ENCODE results near the gene P2RX7.
A peak's percentile ranks its signal among the peaks of the same experiment; 100 is the strongest.
"Not testable (repeated sequence)": the region's sequence is repeated elsewhere in the genome, so short reads cannot be mapped to it uniquely, and the experiment has no call there.

P2RX7 gene

DNA sequence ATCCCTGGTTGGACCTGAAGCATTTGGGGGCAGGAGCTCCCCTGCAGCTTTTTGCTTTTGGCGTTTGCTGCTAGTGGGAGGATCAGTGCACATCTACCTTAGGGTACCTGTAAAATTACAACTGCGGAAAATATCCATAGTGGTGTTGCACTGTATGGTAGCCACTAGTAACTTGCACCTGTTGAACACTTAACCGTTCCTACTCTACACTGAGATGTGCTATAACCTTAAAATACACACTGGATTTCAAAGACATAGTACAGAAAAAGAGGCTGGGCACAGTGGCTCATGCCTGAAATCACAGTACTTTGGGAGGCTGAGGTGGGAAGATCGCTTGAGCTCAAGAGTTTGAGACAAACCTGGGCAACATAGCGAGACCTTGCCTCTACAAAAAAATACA, 80.2 kb downstream of the P2RX7 start:
- DNase-seq: no peak

DNA sequence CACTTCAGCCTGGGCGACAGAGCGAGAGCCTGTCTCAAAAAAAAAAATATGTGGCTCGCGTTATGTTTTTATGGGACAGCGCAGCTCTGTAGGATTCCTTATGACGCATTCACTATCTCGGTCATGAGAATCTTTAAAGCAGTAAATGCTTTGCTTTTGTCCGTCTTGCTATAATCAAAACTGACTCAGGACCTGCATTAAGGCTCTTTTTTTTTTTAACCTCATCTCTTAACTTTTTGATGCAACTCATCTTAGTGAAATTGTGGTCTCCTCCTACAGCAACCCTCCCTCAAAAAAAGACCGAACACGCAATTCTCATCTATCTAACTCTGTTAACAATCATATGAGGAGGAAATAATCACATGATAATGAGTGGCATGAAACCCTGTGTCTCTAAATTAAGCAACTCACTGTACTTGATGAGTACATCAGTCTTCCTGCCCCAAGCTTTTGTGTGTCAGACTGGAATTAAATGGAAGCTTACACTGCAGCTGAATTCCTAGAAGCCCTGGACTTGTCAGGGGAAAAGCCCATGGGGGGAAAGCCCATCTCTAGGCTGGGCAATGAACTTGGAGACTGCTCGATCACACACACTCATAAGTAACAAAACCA, 81.6 kb downstream of the P2RX7 start:
- peak; percentile 20 for DNase-seq

DNA sequence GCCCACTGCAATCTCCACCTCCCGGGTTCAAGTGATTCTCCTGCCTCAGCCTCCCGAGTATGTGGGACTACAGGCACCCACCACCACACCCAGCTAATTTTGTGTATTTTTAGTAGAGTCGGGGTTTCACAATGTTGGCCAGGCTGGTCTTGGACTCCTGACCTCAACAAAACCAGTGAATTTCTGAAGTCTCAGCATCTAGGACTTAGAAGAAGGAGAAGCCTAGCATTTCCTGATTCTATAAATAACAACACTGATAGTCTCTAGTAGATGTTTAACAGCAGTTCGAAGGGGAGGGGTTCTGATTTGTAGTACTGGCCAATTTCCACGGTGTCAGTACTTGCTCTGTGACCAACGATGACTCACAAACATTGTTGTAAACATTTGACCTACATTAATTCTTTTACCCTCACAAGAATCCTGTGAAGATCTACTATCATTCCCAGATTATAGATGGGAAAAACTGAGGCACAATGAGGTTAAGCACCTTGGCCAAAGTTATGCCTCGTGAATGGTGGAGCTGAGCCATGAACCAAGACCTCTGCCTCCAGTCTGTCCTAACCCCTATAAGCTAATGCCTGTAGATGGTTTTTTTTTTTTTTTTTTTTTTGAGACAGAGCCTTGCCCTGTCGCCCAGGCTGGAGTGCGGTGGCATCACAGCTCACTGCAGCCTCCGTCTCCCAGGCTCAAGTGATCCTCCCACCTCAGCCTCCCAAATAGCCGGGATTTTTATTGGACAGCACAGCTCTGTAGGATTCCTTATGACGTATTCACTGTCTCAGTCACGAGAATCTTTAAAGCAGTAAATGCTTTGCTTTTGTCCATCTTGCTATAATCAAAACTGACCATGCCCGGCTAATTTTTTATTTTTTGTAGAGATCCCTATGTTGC, 82.4 kb downstream of the P2RX7 start:
- peak; percentile 74 for DNase-seq

DNA sequence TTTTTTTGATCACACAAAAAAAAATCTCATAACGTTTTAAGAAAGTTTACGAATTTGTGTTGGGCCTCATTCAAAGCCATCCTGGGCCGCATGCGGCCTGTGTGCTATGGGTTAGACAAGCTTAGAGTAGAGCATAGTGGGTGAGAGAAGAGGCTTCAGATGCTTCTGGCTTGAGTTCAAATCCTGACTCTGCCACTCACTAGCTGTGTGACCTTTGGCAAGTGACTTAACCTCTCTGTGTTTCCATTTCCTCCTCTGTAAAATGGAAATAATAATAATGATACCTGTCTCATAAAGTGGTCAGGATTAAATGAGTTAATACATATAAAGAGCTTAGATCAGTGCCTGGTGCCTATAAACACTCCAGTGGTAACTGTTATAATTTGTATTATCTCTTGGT, 83.4 kb downstream of the P2RX7 start:
- no peak for DNase-seq

DNA sequence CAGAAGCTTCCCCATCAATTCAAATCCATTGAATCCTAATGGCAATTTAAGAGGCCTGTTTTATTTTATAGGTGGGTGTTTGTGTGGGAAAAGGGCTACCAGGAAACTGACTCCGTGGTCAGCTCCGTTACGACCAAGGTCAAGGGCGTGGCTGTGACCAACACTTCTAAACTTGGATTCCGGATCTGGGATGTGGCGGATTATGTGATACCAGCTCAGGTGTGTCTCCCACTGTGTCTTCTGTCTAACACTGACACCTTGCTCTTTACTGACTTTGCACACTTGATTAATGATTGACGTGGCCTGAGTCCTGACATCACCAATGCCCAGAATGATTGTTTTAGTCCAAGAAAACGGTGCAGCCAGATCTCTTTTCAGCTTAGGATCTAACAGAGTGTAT, 84.4 kb downstream of the P2RX7 start:
- DNase-seq: no peak

DNA sequence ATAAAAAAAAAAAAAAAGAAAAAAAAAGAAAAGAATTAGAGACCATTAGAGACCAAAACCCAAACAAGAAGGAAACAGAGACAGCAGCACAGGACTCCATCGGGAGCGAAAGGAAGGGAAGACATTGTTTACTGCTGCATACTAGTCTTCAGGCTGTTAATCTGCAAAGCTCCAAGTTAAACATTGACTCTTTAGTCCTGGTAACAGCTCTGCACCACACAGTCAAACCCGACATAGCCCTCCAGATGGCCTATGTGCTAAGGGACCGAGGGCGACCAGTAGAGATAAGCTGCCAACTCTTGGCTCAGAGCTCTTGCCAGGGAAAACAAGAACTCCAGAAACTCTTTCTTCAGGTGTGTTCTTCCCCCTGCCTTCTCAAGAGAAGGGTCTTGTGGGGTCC, 85.1 kb downstream of the P2RX7 start:
- DNase-seq: no peak

DNA sequence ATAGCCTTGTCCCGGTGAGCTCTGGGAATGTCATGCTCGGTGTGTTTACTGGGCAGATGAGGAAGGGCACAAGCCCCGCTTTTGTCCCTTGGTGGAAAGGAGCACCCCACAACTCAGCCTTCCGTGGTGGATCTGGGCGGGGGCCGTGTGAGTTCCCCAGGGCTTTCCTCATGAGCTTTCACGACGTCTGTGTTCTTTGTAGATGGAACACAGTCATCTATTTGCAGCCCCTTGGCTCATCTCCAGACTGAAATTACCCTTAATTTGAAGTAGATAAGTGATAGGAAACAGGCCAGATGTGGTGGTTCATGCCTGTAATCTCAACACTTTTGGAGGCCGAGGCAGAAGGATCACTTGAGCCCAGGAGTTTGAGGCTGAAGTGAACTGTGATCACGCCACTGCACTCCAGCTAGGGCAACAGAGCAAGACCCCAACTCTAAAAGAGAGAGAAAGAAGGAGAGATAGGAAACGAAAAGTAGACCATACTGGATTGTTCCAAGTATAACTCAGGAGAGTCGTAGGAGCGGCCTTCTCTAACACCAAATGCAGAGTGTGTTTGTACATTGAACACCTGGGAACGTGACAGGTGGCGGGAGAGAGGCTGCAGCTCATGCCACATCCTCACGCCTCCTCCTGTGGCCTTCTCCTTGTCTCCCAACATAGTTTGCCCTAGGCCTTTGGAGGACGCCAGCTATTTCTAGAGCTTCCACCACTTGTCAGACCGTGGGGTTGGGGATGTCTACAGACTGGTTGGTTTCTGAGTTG, 86.1 kb downstream of the P2RX7 start:
- no peak for DNase-seq

DNA sequence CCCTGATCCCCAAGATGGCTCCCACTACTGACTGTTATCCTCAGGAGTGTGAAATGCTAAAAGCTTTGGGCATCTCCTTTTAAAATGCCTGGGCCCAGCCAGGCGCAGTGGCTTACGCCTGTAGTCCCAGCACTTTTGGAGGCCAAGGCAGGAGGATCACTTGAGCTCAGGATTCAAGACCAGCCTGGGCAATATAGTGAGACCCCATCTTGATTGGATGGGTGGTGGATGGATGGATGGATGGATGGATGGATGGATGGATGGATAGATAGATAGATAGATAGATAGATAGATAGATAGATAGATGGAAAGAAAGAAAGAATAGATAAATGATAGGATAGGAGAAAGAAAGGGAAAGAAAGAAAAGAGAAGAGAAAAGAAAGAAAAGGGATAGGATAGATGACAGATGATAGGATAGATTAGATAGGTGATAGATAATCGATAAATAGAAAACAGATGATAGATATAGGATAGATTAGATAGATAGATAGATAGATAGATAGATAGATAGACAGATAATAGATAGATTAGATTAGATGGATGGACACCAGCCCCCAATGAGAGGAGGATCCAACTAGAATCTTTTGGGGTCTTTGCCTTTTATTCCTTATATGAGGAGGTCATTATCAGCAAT, 86.8 kb downstream of the P2RX7 start:
- no peak for DNase-seq

DNA sequence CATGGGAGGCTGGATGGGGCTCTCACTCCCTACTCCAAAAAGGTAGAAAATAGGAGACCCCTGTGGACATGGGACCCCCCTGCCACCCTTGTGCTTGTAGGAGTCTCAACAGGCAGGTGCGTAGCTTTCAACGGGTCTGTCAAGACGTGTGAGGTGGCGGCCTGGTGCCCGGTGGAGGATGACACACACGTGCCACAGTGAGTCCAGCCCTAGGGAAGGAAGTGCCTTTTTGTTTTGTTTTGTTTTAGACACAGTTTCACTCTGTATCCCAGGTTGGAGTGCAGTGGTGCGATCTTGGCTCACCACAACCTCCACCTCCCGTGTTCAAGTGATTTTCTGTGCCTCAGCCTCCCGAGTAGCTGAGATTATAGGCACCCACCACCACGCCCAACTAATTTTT, 90.2 kb downstream of the P2RX7 start:
- DNase-seq: no peak

DNA sequence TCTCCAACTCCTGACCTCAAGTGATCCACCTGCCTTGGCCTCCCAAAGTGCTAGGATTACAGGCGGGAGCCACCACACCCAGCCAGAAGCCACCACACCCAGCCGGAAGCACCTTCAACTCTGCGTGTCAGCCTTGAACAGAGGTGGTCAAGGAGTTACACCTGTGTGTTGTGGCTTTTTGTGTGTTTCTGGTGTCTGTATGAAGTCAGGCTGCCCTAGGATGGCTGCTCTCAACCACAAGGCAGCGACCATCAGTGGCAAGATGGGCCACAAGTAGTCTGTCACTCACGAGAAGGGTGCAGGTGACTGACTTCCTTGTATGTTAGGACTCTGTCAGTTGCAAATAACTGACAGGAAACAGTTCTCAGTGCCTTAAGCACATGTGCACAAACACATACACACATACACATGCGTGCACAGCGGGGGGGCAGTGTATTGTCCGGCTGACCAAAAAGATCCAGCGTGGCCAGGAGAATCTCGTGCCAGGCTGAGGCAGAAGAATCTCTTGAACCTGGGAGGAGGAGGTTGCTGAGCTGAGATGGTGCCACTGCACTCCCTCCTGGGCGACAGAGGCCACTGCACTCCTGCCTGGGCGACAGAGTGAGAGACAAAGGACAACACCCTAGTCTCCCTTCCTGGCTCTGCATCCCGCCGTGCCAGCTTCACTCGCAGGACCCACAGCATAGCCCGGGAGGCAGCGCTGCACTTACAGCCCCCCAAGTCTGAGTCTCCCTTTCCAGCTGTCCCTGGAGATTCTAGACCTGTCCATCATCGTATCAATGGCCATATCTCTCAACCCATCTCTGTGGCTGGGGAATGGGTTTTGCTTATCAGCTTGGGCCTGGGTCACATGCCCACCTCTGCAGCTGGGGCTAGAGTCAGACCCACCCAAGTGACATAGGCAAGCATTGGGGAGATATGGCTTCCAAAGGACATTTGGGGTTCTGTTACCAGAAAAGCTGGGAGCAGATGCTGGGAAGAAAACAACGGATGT, 90.9 kb downstream of the P2RX7 start:
- no peak for DNase-seq

DNA sequence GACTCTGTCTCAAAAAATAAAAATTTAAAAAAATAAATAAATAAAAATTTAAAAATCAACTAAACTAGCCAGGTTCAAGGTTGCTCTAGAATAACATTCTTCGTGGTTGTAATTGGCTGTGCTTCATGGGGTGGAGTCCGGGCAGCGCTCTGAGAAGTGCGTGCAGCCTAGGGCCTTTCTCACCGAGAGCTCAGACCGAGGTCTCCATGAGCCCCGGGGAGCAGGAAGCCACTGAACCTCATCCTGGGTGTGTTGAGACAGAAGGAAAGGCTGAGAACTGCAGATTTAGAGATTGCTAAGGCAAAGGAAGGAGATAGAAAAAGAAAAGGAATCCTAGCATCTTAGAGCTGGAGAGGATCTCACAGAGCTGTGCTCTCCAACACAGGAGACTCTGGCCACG, 91.9 kb downstream of the P2RX7 start:
- no peak for DNase-seq

DNA sequence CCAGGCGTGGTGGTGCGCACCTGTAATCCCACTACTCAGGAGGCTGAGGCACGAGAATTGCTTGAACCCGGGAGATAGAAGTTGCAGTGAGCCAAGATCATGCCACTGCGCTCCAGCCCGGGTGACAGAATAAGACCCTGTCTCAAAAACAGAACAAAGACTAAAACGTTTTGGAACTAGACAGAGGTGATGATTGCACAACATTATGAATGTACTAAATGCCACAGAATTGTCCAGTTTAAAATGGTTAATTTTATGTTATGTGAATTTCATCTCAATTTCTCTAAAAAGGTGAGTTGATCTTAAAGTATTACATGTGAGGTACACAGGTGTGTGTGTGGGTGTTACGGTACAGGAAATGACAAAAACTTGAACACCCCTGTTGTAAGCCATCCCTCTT, 93.7 kb downstream of the P2RX7 start:
- DNase-seq: no peak

DNA sequence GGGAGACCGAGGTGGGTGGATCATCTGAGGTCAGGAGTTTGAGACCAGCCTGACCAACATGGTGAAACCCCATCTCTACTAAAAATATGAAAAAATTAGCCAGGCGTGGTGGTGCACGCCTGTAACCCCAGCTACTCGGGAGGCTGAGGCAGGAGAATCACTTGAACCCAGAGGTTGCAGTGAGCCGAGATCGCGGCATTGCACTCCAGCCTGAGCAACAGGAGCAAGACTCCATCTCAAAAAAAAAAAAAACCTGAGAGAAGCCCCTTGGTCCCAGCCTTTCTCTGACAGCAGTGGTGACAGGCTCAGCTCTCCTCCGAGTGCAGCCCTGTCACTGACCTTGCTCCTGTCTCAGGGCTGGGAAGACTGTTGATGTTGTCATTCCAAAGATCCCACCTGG, 94.2 kb downstream of the P2RX7 start:
- not testable (repeated sequence) for DNase-seq

DNA sequence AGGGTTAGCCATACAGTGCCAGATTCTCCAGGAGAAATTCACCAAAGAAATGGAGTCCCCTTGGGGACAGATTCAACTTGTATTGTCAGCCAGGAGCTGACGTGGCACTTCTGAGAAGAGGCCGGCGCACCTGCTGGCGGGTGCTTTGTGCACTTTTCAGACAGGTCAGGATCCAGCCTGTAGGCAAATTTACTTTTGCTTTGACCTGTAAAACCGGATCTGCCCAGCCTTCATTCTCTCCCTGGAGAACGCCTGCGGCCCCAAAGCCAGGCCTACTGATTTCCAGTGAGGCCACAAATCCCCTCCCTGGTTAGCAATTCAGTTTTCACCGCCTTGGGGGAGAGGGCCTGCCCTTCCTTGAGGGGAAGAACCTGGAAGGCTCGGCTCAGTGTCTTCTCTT, 94.6 kb downstream of the P2RX7 start:
- no peak for DNase-seq

DNA sequence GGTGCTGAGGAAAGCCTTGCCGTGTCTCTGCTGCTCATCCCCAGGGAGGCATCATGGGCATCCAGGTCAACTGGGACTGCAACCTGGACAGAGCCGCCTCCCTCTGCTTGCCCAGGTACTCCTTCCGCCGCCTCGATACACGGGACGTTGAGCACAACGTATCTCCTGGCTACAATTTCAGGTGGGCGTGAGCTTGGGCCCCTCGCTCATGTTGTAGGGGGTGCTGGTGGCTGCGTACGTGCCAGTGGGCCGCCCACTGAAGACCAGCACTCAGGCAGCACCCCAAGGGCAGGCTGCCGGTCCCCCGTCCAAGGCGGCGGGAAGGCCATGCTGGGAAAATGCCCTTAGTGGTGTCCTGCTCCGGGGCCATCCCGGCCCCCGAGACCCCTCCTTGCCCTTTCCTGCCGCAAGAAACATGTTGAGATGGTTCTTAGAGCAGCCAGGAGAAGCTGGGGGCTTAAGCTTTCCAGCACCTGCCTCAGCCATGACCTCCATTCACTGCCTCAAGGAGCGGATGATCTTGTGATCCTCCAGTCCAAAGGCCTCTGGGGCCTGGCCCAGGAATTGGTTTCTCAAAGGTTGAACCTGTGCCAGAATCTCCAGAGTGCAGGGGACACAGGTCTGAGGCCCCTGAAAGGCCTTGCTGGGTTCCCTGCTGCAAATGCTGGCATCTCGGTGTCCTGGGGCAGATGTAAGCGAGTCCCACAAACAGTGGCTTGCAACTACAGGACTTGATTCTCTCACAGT, 96.4 kb downstream of the P2RX7 start:
- DNase-seq: no peak

DNA sequence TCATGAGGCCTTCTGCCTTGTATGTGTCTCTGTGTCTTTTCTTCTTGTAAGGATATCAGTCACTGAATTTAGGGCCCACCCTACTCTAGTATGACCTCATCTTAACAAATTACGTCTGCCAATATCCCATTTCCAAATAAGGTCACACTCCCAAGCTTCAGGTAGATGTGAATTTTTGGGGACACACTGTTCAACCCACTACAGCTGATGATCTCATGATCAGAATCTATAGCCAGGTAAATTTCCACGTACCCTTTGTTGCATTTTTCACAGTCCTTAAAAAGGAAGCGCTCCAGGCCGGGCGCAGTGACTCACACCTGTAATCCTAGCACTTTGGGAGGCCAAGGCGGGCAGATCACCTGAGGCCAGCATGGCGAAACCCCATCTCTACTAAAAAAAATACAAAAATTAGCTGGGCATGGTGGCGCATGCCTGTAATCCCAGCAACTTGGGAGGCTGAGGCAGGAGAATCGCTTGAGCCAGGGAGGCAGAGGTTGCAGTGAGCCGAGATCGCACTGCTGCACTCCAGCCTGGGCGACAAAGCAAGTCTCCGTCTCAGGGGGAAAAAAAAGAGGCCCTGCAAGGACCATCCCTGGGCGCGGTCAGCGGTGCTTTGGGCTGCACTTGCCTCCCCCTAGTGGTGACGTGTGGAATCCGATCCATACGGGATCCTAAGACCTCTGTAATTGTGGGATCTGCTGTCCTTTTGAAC, 97.3 kb downstream of the P2RX7 start:
- peak; percentile 65 for DNase-seq

DNA sequence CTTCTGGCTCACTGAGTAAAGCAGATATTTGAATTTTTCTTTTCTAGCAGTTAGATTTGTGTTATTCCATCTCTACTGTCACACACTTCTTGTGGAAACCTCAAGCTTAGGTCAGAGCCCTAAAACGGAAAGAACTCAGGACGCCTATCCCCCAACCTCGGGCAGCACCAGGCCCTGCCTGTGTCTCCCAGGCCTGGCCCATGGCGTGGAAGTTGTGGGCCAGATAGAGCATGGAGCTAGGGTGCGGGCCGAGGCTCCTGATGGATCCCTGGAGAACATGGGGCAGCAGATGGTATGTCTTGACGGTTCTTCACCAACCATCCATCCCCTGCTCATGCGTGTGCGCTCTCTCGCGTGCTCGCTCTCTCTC, 97.8 kb downstream of the P2RX7 start:
- DNase-seq: no peak

DNA sequence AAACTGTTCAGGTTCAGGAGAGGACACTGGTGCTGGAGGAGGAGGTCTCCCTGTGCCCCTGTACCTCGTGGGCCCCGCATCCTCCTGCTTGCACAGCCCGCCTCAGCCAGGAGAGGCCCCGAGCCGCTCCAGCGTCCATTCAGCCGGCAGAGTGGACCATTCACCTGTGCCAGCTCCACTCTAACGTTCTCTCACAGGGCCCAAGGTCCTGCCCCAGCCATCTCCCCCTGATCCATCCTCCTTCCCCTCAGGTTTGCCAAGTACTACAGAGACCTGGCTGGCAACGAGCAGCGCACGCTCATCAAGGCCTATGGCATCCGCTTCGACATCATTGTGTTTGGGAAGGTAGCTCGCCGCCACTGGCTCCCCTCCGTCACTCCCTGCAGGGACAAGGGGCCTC, 99.5 kb downstream of the P2RX7 start:
- DNase-seq: no peak

DNA sequence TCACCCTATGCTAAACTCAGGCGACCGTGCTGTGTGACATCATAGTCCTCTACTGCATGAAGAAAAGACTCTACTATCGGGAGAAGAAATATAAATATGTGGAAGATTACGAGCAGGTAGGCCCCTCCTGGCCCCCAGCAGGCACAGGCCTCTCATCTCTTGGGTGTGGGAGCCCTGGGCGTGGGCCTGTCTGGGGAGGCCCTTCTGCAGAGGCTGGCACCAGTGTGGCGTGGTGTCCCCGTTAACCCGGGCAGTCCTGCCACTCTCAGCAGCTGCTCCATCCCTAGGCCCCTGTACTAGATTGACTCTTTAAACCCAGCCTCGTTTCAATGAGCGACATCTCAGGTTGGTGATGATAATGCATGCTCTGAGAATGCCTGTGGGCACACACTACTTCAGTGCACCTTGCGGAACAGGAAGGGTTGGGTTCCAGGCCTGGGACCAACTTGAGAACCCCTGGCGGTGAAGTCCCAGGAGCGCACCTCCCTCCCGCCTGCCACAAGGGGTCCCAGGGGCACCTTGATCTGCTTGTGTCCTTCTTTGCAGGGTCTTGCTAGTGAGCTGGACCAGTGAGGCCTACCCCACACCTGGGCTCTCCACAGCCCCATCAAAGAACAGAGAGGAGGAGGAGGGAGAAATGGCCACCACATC, 100.4 kb downstream of the P2RX7 start:
- DNase-seq: no peak

DNA sequence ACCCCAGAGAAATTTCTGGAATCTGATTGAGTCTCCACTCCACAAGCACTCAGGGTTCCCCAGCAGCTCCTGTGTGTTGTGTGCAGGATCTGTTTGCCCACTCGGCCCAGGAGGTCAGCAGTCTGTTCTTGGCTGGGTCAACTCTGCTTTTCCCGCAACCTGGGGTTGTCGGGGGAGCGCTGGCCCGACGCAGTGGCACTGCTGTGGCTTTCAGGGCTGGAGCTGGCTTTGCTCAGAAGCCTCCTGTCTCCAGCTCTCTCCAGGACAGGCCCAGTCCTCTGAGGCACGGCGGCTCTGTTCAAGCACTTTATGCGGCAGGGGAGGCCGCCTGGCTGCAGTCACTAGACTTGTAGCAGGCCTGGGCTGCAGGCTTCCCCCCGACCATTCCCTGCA, 100.9 kb downstream of the P2RX7 start:
- no peak for DNase-seq
